Astrocyte (in vitro differentiated cells and primary cell): ENCODE measurements around the gene PLEKHF1. TPM values are rescaled to one million over a fixed set of nuclear protein-coding genes. Genes with fewer than 3 reads are reported as not detected.

Experiments
- DNase-seq: peaks from one replicate; pipeline ENCODE4 v3.0.0-alpha.2; 2010; ENCODE audit warnings: low read depth
- FAIRE-seq: peaks from 2 replicates; lab custom pipeline; 2011; peaks lifted over from hg19 to GRCh38; lab: Jason Lieb, UNC
- H2AFZ ChIP-seq: 2 replicates; pipeline ENCODE4 v1.6.0; 2012; ENCODE audit warnings: low read depth, low read length, inconsistent platforms
- H3K27ac ChIP-seq: 2 replicates; pipeline ENCODE4 v1.5.1; 2011; ENCODE audit warnings: low read depth, low read length, inconsistent platforms
- H3K27me3 ChIP-seq: 2 replicates; pipeline ENCODE4 v1.6.0; 2011; ENCODE audit warnings: low read length, inconsistent platforms; ENCODE audit not compliant: insufficient read depth
- H3K36me3 ChIP-seq: 2 replicates; pipeline ENCODE4 v1.5.1; 2011; ENCODE audit warnings: low read length, inconsistent platforms; ENCODE audit not compliant: insufficient read depth
- H3K4me1 ChIP-seq: 2 replicates; pipeline ENCODE4 v1.5.1; 2011; ENCODE audit warnings: low read length, inconsistent platforms; ENCODE audit not compliant: insufficient read depth
- H3K4me2 ChIP-seq: 2 replicates; pipeline ENCODE4 v1.6.0; 2012; ENCODE audit warnings: low read length, inconsistent platforms
- H3K4me3 ChIP-seq: 2 replicates; pipeline ENCODE4 v1.5.1; 2011; ENCODE audit warnings: low read depth, mild to moderate bottlenecking, low read length, inconsistent platforms; ENCODE audit not compliant: insufficient read depth
- H3K79me2 ChIP-seq: 2 replicates; pipeline ENCODE4 v1.6.0; 2012; ENCODE audit warnings: mild to moderate bottlenecking, low read length, inconsistent platforms; ENCODE audit not compliant: insufficient read depth
- H3K9ac ChIP-seq: 2 replicates; pipeline ENCODE4 v1.6.0; 2012; ENCODE audit warnings: mild to moderate bottlenecking, low read length, inconsistent platforms
- H3K9me3 ChIP-seq: 2 replicates; pipeline ENCODE4 v1.5.1; 2012; ENCODE audit warnings: low read depth, mild to moderate bottlenecking, low read length, inconsistent platforms; ENCODE audit not compliant: insufficient read depth
- H4K20me1 ChIP-seq: 2 replicates; pipeline ENCODE4 v1.6.0; 2012; ENCODE audit warnings: low read length, inconsistent platforms; ENCODE audit not compliant: insufficient read depth
- H3K27ac Mint-ChIP-seq: one replicate; pipeline ENCODE4 v1.8.0; 2021; ENCODE audit warnings: mild to moderate bottlenecking, mixed read lengths; ENCODE audit not compliant: unreplicated experiment
- H3K27me3 Mint-ChIP-seq: one replicate; pipeline ENCODE4 v1.8.0; 2021; ENCODE audit warnings: low read depth, mixed read lengths; ENCODE audit not compliant: unreplicated experiment
- H3K36me3 Mint-ChIP-seq: one replicate; pipeline ENCODE4 v1.8.0; 2021; ENCODE audit warnings: low read depth, mixed read lengths; ENCODE audit not compliant: unreplicated experiment
- H3K4me1 Mint-ChIP-seq: one replicate; pipeline ENCODE4 v1.8.0; 2021; ENCODE audit warnings: low read depth, mixed read lengths; ENCODE audit not compliant: unreplicated experiment
- H3K4me3 Mint-ChIP-seq: one replicate; pipeline ENCODE4 v1.8.0; 2021; ENCODE audit warnings: mild to moderate bottlenecking, moderate library complexity, mixed read lengths; ENCODE audit not compliant: unreplicated experiment
- H3K9me3 Mint-ChIP-seq: one replicate; pipeline ENCODE4 v1.8.0; 2021; ENCODE audit warnings: mild to moderate bottlenecking, mixed read lengths; ENCODE audit not compliant: unreplicated experiment
- CTCF ChIP-seq: IDR thresholded peaks from 2 replicates; pipeline ENCODE4 v1.5.1; 2011; ENCODE audit warnings: low read depth, mild to moderate bottlenecking, inconsistent platforms, low read length, moderate library complexity; ENCODE audit not compliant: insufficient read depth
- EZH2 ChIP-seq: IDR thresholded peaks from 2 replicates; pipeline ENCODE4 v1.6.1; 2012; ENCODE audit warnings: mild to moderate bottlenecking, low read length, inconsistent platforms; ENCODE audit not compliant: insufficient read depth
- total RNA-seq: library from RNA; stranded (reverse); gene quantifications from 2 replicates; pipeline ENCODE4 v1.2.1, GENCODE V29; 2021

The PLEKHF1 gene
- total RNA-seq, 1 donor from 2014 or later, result 13.1 TPM

DNA sequence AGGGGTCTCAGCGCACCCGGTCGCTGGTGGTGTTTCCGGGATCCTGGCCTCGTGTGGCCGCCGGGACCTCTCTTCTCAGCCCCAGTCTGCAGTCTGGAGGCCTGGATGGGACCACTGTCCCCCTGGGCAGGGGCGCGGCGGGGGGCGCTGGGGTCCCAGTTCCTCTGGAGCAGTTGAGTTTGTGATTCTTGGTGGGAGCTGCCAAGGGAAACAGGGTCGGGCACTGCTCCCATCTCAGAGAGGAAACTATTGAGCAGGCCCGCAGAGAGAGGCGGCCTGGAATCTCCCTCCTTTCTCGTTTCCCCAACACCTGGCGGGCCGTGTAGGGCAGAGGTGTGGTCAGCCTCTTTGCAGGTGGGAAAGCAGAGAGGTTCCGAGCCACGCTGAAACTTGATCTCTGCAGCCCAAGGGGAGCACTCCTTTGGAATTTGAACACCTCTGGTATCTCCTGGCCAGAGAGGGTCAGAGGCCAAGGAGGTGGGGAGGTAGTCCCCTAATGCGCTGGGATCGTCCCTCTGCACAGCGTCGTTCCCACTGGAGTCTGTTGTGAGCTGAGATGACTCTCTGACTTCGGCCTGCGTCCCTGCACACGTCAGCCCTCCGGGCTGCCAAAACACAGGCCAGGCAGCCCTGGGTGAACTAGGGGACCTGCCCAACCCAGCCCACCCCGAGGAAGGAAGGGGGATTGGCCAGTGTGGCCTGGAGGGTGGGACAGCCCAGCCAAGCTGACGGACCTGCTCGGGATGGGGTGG lies 741 bp downstream of the PLEKHF1 start:
- Mint-ChIP-seq H3K27ac (peak overlapping the region; percentile 85), H3K27me3 (no peaks in the 10 kb centered on the region), H3K9me3 (no peaks in the 10 kb centered on the region), H3K4me3 (peak overlapping the region; percentile 88), H3K36me3 (peaks cover 11% of the 10 kb centered on the region), H3K4me1 (peaks cover 39% of the 10 kb centered on the region)
- TF ChIP-seq EZH2 (no peak), CTCF (no peak)
- DNase-seq (peak; percentile 58), FAIRE-seq (no peak)
- Histone ChIP-seq H2AFZ (peak overlapping the region; percentile 58), H3K4me3 (peak overlapping the region; percentile 65), H4K20me1 (peaks cover 15% of the 10 kb centered on the region), H3K27ac (peak overlapping the region; percentile 34), H3K4me1 (peaks cover 51% of the 10 kb centered on the region), H3K27me3 (no peaks in the 10 kb centered on the region), H3K4me2 (peak overlapping the region; percentile 82), H3K79me2 (peaks cover 3% of the 10 kb centered on the region), H3K9me3 (no peaks in the 10 kb centered on the region), H3K9ac (peak overlapping the region; percentile 78), H3K36me3 (no peaks in the 10 kb centered on the region)

GRCh38 chr19:29666578-29667386 lies 1.5 kb downstream of the PLEKHF1 start:
- Histone ChIP-seq H2AFZ (peak overlapping the region; percentile 58), H3K27me3 (no peaks in the 10 kb centered on the region), H3K4me1 (peaks cover 50% of the 10 kb centered on the region), H3K9ac (peak overlapping the region; percentile 78), H3K4me2 (peak overlapping the region; percentile 82), H3K27ac (peak overlapping the region; percentile 22), H3K9me3 (no peaks in the 10 kb centered on the region), H3K36me3 (no peaks in the 10 kb centered on the region), H3K79me2 (peaks cover 11% of the 10 kb centered on the region), H3K4me3 (peak overlapping the region; percentile 65), H4K20me1 (peaks cover 21% of the 10 kb centered on the region)
- peak; percentile 59 for DNase-seq
- Mint-ChIP-seq H3K4me3 (peak overlapping the region; percentile 88), H3K27ac (peak overlapping the region; percentile 85), H3K9me3 (no peaks in the 10 kb centered on the region), H3K36me3 (peaks cover 11% of the 10 kb centered on the region), H3K27me3 (no peaks in the 10 kb centered on the region), H3K4me1 (peaks cover 42% of the 10 kb centered on the region)
- FAIRE-seq, result no peak
- TF ChIP-seq EZH2 (no peak), CTCF (no peak)
